NCI-H524 (cell line): ENCODE results near the gene NT5C3A.

ENCODE experiments used
- DNase-seq, 2 experiments: peaks; one replicate each; lab custom pipeline; 2025; lab: John Stamatoyannopoulos, UW

The NT5C3A gene

DNA sequence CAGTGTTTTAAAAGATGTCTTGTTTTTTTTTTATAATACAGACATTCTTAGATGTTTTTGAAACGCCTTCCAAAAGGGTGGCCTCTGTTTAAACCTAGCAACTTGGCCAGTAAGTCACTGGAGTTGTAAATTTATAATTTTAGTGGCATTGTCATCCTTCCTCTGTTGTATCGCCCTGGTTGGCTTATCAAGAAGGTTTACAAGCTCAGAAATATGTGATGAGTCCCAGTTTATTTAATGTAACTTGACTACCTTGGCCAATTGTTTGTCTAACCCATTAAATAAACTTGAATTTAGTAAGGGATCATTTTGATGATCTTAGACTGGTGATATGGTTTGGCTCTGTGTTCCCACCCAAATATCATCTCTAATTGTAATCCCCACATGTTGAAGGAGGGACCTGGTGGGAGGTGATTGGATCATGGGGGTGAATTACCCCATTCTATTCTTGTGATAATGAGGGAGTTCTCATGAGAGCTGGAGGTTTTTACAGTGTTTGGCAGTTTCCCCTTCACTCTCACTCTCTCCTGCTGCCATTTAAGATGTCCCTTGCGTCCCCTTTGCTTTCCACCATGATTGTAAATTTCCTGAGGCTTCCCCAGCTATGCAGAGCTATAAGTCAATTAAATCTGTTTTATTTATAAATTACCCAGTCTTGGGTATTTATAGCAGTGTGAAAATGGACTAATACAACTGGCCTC is 13.4 kb upstream of the NT5C3A start:
- no peak for DNase-seq

DNA sequence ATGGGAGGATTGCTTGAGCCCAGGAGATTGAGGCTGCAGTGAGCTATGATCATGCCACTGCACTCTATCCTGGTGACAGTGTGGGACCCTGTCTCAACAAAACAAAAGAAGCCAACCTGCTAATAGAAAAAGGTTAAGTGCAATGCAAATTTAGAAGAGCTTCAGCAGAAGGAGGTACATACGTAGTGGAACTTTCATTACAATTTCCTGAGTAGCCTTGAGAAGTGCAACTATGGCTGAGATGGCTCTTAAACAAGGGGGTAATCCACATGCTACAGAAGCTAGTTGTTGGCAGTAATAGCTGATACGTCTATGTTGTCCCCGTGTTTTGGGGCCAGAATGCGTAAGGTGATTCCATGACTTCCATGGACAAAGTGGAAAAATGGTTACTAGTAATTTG is 10.7 kb upstream of the NT5C3A start:
- DNase-seq, result no peak

DNA sequence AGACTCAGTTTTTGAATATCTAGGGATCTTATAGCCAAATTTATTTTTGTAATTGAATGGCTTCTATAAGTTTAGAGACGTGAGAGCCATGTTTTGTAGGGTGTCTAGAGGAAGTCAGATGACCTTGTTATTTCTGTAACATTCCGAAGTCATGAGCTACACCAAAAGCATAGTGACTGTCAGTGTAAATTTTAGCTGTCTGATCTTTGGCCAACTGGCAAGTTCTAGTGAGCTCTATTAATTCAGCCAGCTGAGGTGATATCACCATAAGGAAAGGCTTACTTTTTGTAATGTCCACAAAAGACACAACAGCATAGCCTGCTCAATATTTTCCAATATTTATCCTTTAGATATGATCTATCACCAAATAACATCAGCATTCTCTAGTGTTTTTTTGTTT is 9.9 kb upstream of the NT5C3A start:
- no peak for DNase-seq

- no peak for DNase-seq
Measured at GRCh38 chr7:33070831-33071230, 8.3 kb upstream of the NT5C3A start.

DNA sequence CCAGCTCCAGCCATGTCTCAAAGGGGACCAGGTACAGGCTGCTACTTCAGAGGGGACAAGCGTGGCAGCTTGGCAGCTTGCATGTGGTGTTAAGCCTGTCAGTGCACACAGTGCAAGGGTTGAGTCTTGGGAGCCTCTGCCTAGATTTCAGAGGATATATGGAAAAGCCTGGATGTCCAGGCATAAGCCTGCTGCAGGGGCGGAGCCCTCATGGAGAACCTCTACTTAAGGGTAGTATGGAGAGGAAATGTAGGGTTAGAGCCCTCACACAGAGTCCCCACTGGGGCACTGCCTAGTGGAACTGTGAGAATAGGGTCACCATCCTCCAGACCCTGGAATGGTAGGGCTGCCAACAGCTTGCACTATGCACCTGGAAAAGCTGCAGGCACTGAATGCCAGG is 7.7 kb upstream of the NT5C3A start:
- no peak for DNase-seq

GRCh38 chr7:33067921-33068320 is 5.3 kb upstream of the NT5C3A start:
- DNase-seq, result no peak

DNA sequence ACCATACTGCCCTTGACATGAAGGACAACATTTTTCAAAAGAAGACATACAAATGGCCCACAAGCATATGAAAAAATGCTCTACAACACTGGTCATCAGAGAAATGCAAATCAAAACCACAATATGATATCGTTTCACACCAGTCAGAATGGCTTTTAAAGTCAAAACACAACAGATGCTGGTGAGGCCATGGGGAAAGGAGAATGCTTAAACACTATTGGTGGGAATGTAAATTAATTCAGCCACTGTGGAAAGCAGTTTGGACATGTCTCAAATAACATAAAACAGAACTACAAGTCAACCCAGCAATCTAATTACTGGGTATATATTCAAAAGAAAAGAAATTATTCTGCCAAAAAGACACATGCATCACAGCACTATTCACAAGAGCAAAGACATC is 4.2 kb upstream of the NT5C3A start:
- no peak for DNase-seq

GRCh38 chr7:33065981-33066380 is 3.4 kb upstream of the NT5C3A start:
- DNase-seq, result no peak

GRCh38 chr7:33062782-33063443 is 337 bp upstream of the NT5C3A start:
- DNase-seq, result peak; percentile 95 to 97

DNA sequence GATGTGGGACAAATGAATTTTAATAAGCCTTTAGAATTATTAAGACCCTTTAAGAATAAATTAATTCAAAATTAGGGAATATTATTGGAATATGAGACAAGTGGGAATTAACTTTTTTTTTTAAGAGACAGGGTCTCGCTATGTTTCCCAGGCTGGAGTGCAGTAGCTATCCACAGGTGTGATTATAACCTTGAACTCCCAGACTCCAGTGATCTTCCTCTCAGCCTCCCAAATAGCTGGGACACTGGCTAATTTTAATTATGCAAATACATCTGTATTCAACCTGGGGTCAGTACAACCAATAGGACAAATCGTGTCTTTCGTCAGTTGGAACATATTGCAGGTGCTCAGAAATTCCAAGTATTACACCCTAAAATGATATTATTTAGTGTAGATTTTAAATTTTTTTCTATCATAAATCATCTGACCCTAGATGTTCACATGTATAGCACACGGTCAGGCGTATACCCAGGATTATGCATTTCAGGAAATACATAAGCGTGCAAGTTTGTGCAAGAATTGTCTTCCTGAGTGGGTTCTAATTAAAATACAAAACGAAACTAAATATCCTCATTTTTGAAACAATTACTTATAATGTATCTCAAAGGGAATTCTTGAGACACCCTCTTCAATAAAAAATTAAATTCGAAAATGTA is 1.2 kb downstream of the NT5C3A start:
- DNase-seq, result peak in 1 of 2 experiments; percentile 8

DNA sequence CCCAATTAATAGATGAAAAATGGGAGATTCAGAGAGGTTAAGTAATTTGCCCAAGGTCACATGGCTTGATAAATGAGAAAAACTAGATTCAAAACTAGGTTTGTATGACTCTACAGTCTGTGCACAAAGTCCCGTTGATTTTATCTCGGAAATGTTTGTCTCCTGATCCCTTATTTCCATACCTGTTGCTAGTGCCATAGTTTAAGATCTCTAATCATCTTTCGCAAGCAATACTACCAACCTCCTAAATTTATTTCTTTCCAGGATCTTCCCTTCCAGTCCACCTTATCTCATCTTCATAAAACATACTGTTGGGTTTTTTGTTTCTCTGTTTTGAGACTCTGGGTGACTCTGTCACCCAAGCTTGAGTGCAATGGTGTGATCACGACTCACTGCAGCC is 2.9 kb downstream of the NT5C3A start:
- no peak for DNase-seq

- no peak for DNase-seq
Measured at GRCh38 chr7:33055158-33055557, 7.4 kb downstream of the NT5C3A start.

DNA sequence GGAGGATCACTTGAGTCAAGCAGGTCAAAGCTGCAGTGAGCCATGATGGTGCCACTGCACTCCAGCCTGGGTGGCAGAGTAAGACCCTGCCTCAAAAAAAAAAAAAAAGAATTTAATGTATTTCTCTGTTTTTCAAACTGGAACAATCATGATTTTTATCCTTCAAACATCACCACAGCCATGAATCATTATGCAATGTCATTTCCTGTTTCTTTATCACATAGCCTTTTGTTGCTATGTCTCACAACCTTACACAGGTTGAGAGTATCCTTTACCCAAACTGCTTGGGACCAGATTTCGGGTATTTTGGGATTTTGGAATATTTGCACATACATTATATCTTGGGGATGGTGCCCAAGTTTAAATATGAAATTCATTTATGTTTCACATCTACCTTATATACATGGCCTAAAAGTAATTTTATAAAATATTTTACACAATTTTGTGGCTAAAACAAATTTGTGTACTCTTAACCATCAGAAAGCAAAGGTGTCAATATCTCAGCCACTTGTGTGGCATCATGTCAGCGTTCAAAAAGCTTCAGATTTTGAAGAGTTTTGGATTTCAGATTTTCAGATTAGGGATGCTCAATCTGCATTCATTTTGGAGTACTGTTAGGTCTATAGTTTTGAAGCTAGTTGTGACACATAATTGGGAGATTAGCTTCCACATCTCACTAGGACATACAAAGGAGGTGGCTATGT is 8.2 kb downstream of the NT5C3A start:
- DNase-seq, result no peak

DNA sequence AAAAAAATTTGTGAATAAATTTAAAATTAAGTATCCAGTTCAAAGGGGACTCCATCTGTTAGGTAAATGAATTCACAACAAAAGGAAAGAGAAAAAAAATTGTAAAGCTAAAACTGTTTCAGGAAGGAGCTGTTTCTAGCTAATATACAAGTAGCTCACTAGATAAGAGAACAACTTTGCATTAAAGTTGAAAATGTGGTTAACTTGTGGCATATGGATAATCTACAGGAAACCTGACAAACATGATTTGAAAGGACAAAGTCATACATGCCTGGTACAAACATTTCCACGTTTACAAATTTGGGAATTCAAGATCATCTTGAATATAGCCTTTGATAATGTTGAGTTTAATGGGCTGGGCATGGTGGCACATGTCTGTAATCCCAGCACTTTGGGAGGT is 8.9 kb downstream of the NT5C3A start:
- no peak for DNase-seq

DNA sequence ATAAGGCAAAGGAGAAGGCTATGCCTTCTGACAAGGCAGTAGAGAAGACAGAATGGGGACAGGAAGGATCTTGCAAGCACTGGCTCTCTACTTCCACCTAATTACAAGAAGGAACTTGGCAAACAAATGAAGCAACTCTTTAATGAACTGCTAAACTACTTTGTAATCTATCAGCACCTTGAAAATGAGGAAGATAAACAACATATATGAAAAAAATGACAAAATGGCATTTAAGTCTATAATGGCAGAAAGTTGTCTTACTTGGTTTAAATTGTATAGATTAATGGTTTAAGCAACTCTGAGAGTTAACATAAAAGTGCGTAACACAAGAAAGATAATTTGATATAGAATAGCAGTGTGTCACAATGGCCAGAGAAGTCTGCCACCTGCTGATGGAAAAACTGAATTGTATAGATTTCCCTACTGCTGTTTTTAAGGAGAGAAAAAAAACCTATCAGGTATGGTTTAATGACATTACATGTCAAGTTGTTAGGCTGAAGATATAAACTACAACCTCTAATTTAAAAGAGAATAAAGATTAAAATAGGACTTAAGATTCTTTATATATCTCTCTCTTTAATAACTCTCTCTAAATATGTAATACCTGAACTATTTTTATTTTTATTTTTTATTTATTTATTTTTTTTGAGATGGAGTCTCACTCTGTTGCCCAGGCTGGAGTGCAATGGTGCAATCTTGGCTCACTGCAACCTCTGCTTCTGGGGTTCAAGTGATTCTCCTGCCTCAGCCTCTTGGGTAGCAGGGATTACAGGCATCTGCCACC is 11.8 kb downstream of the NT5C3A start:
- peak; percentile 1 to 33 for DNase-seq

GRCh38 chr7:33048704-33049103 is 13.9 kb downstream of the NT5C3A start:
- no peak for DNase-seq

- no peak for DNase-seq
Measured at GRCh38 chr7:33048257-33048656, 14.3 kb downstream of the NT5C3A start.

- no peak for DNase-seq
Measured at GRCh38 chr7:33044986-33045385, 17.6 kb downstream of the NT5C3A start.

- DNase-seq, result no peak
Measured at GRCh38 chr7:33044401-33044718, 18.2 kb downstream of the NT5C3A start.

GRCh38 chr7:33043501-33044400 is 18.8 kb downstream of the NT5C3A start:
- no peak for DNase-seq
